GM12878 (cell line): ENCODE data around the gene KCNQ1. TPM values are rescaled to one million over a fixed set of nuclear protein-coding genes. Genes with fewer than 3 reads are reported as not detected.

Experiments
- ATAC-seq: fragments of 200-7000 bp; cut with Tn5 transposase; 3 replicates; pipeline ENCODE4 v1.9.1; 2020; ENCODE audit warnings: mild to moderate bottlenecking, moderate library complexity
- BruUV-seq: library from RNA; stranded (reverse); fragments of 400-500 nt; replicated peaks from 2 replicates; lab custom pipeline; 2021; lab: Mats Ljungman, UMichigan
- CTCF ChIA-PET: fragments of 300-600 bp; sonication (Branson Sonifier 250); formaldehyde crosslinking; extraction: SDS; loops from one replicate; lab custom pipeline; 2021; ENCODE audit warnings: inconsistent platforms; lab: Yijun Ruan, JAX
- POLR2A ChIA-PET: fragments of 350-600 bp; formaldehyde crosslinking; extraction: SDS; loops from one replicate; lab custom pipeline; 2021; ENCODE audit warnings: inconsistent platforms; lab: Charles Lee
- RAD21 ChIA-PET: fragments of 300-600 bp; sonication (Branson Sonifier 250); formaldehyde crosslinking; loops from one replicate; lab custom pipeline; 2023; ENCODE audit warnings: antibody characterized with exemption; ENCODE audit not compliant: unreplicated experiment; lab: Charles Lee
- SMC1A ChIA-PET: fragments of 300-600 bp; sonication (Branson Sonifier 250); formaldehyde crosslinking; loops from one replicate; lab custom pipeline; 2023; ENCODE audit not compliant: unreplicated experiment, uncharacterized antibody; lab: Charles Lee
- DNase-seq: peaks from one replicate; pipeline ENCODE4 v3.0.0-alpha.2; 2011; ENCODE audit warnings: low read depth, low spot score
- FAIRE-seq: peaks from 3 replicates; lab custom pipeline; 2011; peaks lifted over from hg19 to GRCh38; lab: Jason Lieb, UNC
- H2AFZ ChIP-seq: 2 replicates; pipeline ENCODE4 v1.6.0; 2011; ENCODE audit warnings: low read depth, low read length, control low read depth; ENCODE audit not compliant: control insufficient read depth
- H3K27ac ChIP-seq: 2 replicates; pipeline ENCODE4 v1.5.1; 2011; ENCODE audit warnings: control low read depth; ENCODE audit not compliant: control insufficient read depth, insufficient read depth
- H3K27me3 ChIP-seq, 2 experiments: replicated peaks in 1 of 2; 2 replicates each; pipeline versions ENCODE4 v1.6.0 to v1.6.1; 2011; ENCODE audit warnings: low read length in 1 of 2; ENCODE audit not compliant: control insufficient read depth in 2 of 2, insufficient read depth in 2 of 2
- H3K36me3 ChIP-seq, 2 experiments: 2 replicates each; pipeline ENCODE4 v1.5.1; 2011; ENCODE audit warnings: low read length in 1 of 2; ENCODE audit not compliant: control insufficient read depth in 2 of 2, insufficient read depth in 2 of 2
- H3K4me1 ChIP-seq: 2 replicates; pipeline ENCODE4 v1.6.1; 2011; ENCODE audit warnings: mild to moderate bottlenecking, low read length, moderate library complexity, mixed read lengths; ENCODE audit not compliant: control insufficient read depth, insufficient read depth
- H3K4me2 ChIP-seq: 2 replicates; pipeline ENCODE4 v1.6.0; 2011; ENCODE audit warnings: control low read depth; ENCODE audit not compliant: control insufficient read depth, insufficient read depth
- H3K4me3 ChIP-seq: fragments of 200-600 bp; sonication (generic); 2 replicates; pipeline ENCODE4 v1.5.1; 2016
- H3K79me2 ChIP-seq: 2 replicates; pipeline ENCODE4 v1.6.0; 2011; ENCODE audit warnings: low read length; ENCODE audit not compliant: control insufficient read depth, insufficient read depth
- H3K9ac ChIP-seq: 2 replicates; pipeline ENCODE4 v1.8.0; 2011; ENCODE audit warnings: low read length, control low read depth, mixed read lengths; ENCODE audit not compliant: control insufficient read depth, insufficient read depth
- H3K9me3 ChIP-seq: replicated peaks from 3 replicates; pipeline ENCODE4 v1.5.1; 2011; ENCODE audit warnings: mild to moderate bottlenecking, low read length; ENCODE audit not compliant: control insufficient read depth, insufficient read depth
- H4K20me1 ChIP-seq: 2 replicates; pipeline ENCODE4 v1.6.0; 2011; ENCODE audit not compliant: control insufficient read depth, insufficient read depth
- ASH2L ChIP-seq: fragments of 300-600, 200-600 bp; sonication (generic); IDR thresholded peaks from 2 replicates; pipeline ENCODE4 v1.6.1; 2017; ENCODE audit warnings: low read depth, mild to moderate bottlenecking, borderline replicate concordance
- E2F4 ChIP-seq: IDR thresholded peaks from 2 replicates; pipeline ENCODE4 v1.6.1; 2012; ENCODE audit warnings: low read depth, low read length, improper control_type of control experiment
- EZH2 ChIP-seq: IDR thresholded peaks from 2 replicates; pipeline ENCODE4 v1.6.1; 2012; ENCODE audit warnings: low read depth, mild to moderate bottlenecking, control low read depth, inconsistent platforms, low read length, borderline replicate concordance; ENCODE audit not compliant: control insufficient read depth
- IRF4 ChIP-seq: IDR thresholded peaks from 2 replicates; pipeline ENCODE4 v1.6.1; 2011; ENCODE audit warnings: low read depth, low read length
- MTA3 ChIP-seq: IDR thresholded peaks from 2 replicates; pipeline ENCODE4 v1.6.1; 2012; ENCODE audit warnings: low read length, inconsistent platforms, borderline replicate concordance
- PAX5 ChIP-seq: IDR thresholded peaks from 2 replicates; pipeline ENCODE4 v1.6.1; 2011; ENCODE audit warnings: low read depth, low read length, borderline replicate concordance
- TAF1 ChIP-seq: IDR thresholded peaks from 2 replicates; pipeline ENCODE4 v1.6.1; 2011; ENCODE audit warnings: mild to moderate bottlenecking, low read depth, low read length, borderline replicate concordance
- ZSCAN29 ChIP-seq: fragments of 450-650 bp; IDR thresholded peaks from 2 replicates; pipeline ENCODE4 v1.6.1; 2017; ENCODE audit warnings: mild to moderate bottlenecking, moderate library complexity
- WGBS: methylation state at CpG from one replicate; pipeline ENCODE4 v1.1.6; 2016; ENCODE audit warnings: low lambda C conversion rate; ENCODE audit not compliant: insufficient replicate concordance, insufficient coverage; ENCODE audit errors: missing lambda C conversion rate; 5-methylcytosine and 5-hydroxymethylcytosine counted together
- in situ Hi-C: fragments of 300-500 bp; cut with MboI; formaldehyde crosslinking; loops from 9 replicates; pipeline ENCODE4 v1.14.3; 2018; ENCODE audit warnings: mixed read lengths
- intact Hi-C: fragments of 100-400 bp; cut with micrococcal nuclease; formaldehyde crosslinking; loops from one replicate; pipeline ENCODE4 v1.14.2; 2022; ENCODE audit not compliant: unreplicated experiment
- polyA plus RNA-seq, 11 experiments: library from polyadenylated mRNA; depleted of rRNA in 4 of 11; unstranded in 6 of 11; stranded (reverse) in 5 of 11; fragments of >200 nt; fragmentation: Nextera tagmentation in 4 of 11; fragmentation: Illumina TruSeq in 1 of 11; extraction: Ambion mirVana in 4 of 11; extraction: Trizol in 1 of 11; gene quantifications; 1 replicate in 1 of 11; 2 replicates in 10 of 11; pipeline versions ENCODE4 v1.2.1 to v1.2.3, GENCODE V29; 2011 to 2016; ENCODE audit warnings: inconsistent platforms in 2 of 11, missing spikeins in 2 of 11, low read depth in 1 of 11
- total RNA-seq, 4 experiments: library from RNA; depleted of rRNA in 3 of 4; stranded (reverse); fragments of >200 nt in 3 of 4; fragmentation: Illumina TruSeq in 1 of 4; extraction: Trizol in 1 of 4; gene quantifications; 2 replicates each; pipeline versions ENCODE4 v1.2.1 to v1.2.3, GENCODE V29; 2013 to 2021

KCNQ1 gene
- total and polyA plus RNA-seq, 10 of the 15 experiments (the other 5 are each of a cell fraction or from before 2014, with no cell fraction given), result 0.03 to 0.15 (median 0.12) TPM; not detected in 7

- Histone ChIP-seq H3K9ac (no peak overlapping the region), H3K27me3 (no peaks in the 10 kb centered on the region; a peak in 1 of 4 replicates), H2AFZ (no peak overlapping the region), H3K27ac (no peak overlapping the region), H3K36me3 (no peaks in the 10 kb centered on the region), H3K9me3 (no peaks in the 10 kb centered on the region), H3K79me2 (no peaks in the 10 kb centered on the region), H3K4me2 (no peak overlapping the region), H3K4me3 (no peak overlapping the region), H4K20me1 (no peaks in the 10 kb centered on the region), H3K4me1 (peaks cover 3% of the 10 kb centered on the region; the same call in 1 of the 2 replicates)
- CTCF ChIA-PET, result no interaction called here
- SMC1A ChIA-PET, result no interaction called here
- ATAC-seq (no peak), DNase-seq (no peak), FAIRE-seq (no peak)
- POLR2A ChIA-PET, result no interaction called here
- RAD21 ChIA-PET, result no interaction called here
- in situ Hi-C loops, result no loop called here
- BruUV-seq, result no TSS peak
- intact Hi-C loops, result no loop called here
- 56% methylated on average over 14 of the region's 14 CpGs for WGBS
- no peak for TF ChIP-seq E2F4
- no peak for TF ChIP-seq TAF1
- no peak for TF ChIP-seq MTA3
- TF ChIP-seq PAX5, result no peak
- no peak for TF ChIP-seq EZH2
- TF ChIP-seq ZSCAN29, result no peak
- TF ChIP-seq ASH2L, result no peak
- TF ChIP-seq IRF4, result no peak
These were observed 17.2 kb downstream of the KCNQ1 start for GRCh38 chr11:2461956-2462542.
